GM20431 (cell line): ENCODE results near the gene TRIM8.

ENCODE experiments used
- in situ Hi-C: fragments of 300-500 bp; cut with MseI, MboI; formaldehyde crosslinking; loops from one replicate; pipeline ENCODE4 v1.15.0; 2020; ENCODE audit warnings: low sequenced_read_pairs; ENCODE audit not compliant: unreplicated experiment

The TRIM8 gene

DNA sequence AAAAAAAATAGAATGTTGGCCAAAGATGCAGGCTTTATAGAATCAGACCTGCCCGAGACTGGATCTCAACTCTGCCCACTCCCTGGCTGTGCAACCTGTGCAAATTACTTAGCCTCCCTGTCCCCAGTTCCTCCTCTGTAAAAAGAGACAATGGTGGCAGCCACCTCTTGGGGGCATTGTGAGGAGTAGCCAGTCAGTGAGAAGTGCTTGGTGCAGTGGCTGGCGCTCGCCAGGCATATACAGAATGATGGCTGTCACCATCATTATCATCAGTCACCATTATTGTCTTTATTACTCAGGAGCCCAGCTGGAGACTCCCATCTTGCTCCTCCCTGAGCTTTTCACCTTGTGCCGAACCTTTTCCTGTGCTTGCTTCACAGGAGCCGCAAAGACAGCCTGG, 29.4 kb upstream of the TRIM8 start:
- in situ Hi-C loops, result no loop called here

- in situ Hi-C loops, result no loop called here
Measured at GRCh38 chr10:102615361-102615760, 28.9 kb upstream of the TRIM8 start.

DNA sequence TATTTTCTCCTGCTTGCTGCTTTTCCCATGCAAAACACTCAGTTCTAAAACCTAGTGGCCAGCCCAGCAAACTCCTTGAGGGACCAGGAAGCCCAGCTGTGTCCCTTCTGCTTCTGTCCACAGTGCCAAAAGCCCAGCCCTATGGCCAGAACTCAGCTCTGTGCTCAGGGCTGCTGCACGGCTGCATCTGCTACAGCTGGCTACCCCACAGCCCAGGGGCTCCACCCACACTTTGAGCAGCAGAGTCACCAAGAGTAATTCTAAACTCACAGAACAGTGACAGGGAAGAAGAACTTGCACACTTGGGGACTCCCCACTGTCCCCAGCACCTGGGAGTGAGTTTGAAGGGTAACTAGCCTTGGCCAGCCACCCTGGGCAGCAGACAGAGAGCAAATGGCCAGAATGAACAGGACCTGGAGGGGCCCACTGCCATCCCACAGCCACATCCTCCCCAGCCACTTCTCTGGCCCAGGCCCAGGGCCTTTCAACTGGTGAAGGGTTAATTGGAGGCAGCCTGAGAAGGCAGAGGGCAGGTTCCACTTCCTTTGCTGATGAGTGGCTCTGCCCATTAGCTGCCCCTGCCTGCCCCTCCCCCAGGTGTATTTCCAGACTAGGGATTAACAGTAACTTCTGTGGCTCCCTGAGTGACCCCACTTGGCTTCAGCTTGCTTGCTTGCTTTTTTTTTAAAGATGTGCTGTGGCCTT, 28.1 kb upstream of the TRIM8 start:
- in situ Hi-C loops, result no loop called here

DNA sequence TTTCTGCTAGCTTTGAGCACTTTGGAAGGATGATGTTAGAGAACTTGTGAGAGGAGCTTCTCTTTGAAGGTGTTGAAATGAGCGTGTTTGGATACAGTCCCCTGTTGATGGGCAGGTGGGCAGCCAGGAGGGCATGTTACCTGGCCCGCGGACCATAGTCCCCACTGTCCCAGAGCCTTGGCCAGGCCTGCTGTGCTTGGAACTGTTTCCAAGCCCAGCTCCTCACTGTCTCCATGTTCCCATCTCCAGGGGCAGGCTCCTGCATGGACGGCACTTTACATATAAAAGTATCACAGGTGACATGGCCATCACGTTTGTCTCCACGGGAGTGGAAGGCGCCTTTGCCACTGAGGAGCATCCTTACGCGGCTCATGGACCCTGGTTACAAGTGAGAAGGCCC, 27.2 kb upstream of the TRIM8 start:
- in situ Hi-C loops, result no loop called here

DNA sequence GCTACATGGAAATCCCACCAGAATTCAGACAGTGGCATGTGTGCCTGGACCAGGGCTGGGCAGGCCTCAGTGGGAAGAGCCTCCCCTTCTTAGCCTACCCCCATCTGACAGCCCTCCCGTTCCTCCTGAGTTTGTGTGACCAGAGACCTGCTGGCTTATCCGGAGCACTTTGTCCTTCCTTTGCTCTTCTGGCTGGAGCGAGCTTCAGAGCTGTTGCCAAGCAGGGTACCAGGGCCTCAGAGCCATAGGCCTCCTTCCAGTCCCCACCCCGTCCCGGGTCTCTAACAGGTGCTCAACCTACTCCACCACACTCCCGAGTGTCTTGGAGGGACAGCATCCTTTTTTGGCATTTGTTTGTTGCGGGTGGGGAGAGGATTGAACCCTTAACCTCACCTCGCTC, 26.5 kb upstream of the TRIM8 start:
- in situ Hi-C loops, result no loop called here

DNA sequence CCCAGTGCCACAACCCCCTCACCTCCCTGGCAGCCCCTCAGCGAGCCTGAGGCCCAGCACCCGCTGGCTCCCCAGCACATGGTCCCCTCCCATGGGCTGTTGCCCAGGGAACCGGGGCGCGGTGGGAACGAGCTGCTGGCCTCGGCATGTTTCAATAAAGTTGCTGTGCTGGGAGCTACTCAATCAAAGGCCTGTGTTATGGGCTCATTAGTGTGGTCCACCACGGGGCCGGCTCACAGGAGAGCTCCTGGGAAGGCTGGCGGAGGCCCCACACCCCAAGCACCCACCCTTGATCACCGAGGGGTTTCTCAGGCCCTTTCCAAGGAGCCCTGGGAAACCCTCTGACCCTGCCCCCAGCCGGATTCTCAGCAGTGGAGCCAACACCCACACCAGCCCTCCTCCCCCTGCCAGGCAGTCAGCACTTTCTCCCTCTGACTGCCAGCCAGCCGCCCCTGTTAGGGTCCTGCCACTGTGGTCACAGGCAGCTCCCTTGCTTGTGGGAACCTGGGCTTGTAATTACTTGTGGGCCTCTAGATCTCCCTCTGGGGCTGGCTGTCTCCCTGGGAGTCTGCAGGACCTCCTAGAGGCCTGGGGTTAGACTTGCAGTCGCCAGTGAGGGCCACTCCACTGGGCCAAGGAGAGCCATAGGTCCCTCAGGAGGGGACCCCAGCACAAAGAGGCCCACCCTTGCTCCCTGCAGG, 24.8 kb upstream of the TRIM8 start:
- in situ Hi-C loops, result no loop called here

- in situ Hi-C loops, result no loop called here
Measured at GRCh38 chr10:102620138-102620590, 24.1 kb upstream of the TRIM8 start.

GRCh38 chr10:102620591-102621442, 23.5 kb upstream of the TRIM8 start:
- in situ Hi-C loops, result no loop called here

DNA sequence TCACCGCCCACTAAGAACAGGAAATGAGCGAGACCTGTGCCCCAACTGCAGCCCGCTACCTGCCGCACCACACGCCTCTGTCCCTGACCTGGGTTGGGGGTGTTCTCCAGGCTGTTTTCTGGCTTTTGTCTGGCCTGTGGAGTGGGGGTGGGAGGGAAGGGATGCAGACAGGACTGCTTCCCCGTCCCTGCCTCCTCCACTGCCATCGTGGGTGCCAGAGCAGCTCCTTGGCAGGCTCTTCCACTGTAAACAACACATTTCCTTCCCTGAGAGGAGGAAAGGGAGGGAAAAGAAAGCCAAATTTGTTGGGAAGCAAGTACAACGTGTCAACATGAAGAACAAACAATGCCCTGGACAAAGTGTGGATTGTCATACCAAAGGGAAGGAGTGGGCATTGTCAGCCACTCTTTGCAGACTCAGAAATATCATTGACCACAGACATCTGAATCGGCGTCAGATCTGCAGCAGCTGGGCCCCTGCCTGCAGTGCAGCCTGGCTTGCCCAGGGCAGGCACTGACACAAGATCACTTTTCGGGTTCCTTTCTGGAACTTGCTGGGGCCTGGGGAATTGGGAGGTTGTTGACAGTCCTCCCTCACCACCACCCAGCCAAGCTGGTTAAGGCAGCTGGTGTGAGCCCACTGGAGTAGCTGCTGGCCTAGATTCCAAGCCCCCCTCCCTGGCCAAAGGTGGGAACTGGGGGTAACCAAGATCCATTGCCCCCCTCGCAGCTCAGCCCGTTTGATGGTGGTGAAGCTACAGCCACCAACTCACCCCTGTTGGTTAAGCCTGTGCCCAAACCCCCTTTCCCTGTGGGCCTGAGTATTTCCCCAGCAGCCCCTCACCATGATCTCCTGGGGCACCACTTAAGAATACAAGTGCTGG, 22.6 kb upstream of the TRIM8 start:
- in situ Hi-C loops, result no loop called here

GRCh38 chr10:102624094-102624493, 20.2 kb upstream of the TRIM8 start:
- in situ Hi-C loops, result no loop called here

DNA sequence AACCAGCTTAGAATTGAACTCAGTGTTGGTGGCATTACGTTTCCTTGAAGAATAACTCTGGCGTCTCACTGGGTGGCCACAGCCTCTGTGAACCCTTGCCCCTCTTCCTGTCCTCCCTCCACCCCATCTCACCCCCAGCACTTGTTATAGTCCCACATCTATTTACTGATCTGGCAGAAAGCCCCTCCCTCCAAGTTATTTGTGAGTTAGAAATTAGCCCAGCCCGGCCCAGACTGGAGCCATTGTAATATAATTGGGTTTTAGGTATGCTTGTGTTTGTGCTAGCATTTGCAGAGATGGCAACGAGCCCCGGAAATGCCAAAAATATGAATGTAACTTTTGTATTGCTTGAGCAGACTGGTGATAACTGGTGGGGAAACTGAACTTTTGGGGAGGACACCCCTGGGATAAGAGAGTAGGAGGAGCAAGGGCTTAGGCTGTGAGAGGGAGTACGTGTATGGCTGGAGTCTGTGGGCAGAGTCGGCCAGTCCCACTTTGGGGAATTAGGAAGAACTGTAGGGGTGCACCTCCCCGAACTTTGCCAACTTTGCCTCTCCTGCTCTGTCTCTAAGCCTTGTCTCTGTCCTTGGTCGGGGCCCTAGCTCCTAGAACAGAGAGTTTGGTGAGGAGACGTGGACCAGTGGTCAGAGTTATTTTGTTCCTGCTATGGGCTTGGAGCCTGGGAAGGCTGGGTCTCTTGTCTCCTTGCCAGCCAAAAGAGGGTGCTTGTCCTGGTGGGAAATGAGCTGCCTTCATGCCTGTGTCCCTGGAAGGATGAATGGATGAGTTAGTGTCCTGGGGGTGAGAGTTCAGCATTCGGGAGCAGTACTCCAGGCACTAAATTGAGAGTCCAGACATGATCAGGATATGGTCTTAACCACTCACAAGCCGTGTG, 19.3 kb upstream of the TRIM8 start:
- in situ Hi-C loops, result no loop called here

- in situ Hi-C loops, result no loop called here
Measured at GRCh38 chr10:102626026-102626685, 18.1 kb upstream of the TRIM8 start.

GRCh38 chr10:102627291-102627735, 17.0 kb upstream of the TRIM8 start:
- in situ Hi-C loops, result no loop called here

GRCh38 chr10:102627736-102628293, 16.5 kb upstream of the TRIM8 start:
- in situ Hi-C loops, result no loop called here

DNA sequence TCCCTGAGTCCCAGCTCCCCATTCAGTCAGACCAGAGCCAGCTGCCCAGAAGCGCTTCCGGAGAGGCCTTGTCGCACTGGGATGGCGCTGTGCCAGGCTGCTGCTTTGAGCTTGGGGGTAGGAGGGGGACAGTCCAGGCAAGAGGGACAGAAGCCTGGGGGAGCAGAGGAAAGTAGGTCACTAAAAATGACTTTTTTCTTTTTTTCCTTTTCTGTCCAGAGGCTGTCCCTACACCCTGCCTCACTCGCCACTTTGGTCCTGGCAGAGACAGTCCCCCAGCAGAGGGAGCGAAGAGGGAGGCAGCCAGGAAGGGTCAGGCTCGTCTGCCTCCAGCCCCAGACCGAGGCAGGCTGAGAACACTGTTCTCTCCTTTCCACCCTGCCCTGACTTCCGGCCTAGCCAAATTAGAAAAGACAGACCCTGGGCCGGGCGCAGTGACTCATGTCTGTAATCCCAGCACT, 15.8 kb upstream of the TRIM8 start:
- in situ Hi-C loops, result no loop called here

DNA sequence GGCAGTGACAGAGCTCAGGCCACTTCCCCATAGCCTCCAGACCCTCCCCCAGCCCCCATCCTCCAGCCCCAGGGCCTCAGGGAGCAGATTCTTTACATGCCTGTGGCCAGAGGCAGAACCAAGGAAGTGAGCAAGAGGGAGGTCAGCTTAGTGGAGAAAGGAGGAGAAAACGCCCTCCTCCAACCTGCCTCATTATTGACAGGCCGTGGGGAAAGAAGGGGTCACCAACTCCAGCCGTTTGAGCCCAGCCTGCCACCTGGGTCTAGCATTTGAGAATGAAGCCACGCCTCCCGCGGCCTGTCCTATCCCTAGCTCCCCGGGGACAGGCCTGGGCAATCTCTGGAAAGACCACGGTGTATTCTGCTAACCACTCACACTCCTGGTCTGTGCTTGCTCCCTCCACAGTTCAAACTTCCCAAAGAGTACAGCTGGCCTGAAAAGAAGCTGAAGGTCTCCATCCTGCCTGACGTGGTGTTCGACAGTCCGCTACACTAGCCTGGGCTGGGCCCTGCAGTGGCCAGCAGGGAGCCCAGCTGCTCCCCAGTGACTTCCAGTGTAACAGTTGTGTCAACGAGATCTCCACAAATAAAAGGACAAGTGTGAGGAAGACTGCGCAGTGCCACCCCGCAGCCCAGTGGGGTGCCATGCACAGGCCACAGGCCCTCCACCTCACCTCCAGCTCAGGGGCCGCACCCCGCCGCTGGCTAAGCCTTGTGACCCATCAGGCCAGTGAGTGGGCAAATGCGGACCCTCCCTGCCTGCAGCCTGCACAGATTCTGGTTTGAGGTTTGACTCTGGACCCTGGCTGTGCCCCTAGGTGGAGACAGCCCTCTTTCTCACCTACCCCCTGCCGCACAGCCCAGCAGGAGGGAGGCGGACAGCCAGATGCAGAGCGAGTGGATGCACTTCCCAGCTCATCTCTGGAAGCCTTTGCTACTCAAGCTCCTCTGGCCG, 14.3 kb upstream of the TRIM8 start:
- in situ Hi-C loops, result no loop called here

- in situ Hi-C loops, result no loop called here
Measured at GRCh38 chr10:102630663-102631062, 13.6 kb upstream of the TRIM8 start.
